SHP77 treated with DMSO at 0.1 percent for 48 hours (cell line): ENCODE measurements around the gene ZNF641.

Source experiments
- DNase-seq: peaks from one replicate; lab custom pipeline; 2025; lab: John Stamatoyannopoulos, UW

The ZNF641 gene

DNA sequence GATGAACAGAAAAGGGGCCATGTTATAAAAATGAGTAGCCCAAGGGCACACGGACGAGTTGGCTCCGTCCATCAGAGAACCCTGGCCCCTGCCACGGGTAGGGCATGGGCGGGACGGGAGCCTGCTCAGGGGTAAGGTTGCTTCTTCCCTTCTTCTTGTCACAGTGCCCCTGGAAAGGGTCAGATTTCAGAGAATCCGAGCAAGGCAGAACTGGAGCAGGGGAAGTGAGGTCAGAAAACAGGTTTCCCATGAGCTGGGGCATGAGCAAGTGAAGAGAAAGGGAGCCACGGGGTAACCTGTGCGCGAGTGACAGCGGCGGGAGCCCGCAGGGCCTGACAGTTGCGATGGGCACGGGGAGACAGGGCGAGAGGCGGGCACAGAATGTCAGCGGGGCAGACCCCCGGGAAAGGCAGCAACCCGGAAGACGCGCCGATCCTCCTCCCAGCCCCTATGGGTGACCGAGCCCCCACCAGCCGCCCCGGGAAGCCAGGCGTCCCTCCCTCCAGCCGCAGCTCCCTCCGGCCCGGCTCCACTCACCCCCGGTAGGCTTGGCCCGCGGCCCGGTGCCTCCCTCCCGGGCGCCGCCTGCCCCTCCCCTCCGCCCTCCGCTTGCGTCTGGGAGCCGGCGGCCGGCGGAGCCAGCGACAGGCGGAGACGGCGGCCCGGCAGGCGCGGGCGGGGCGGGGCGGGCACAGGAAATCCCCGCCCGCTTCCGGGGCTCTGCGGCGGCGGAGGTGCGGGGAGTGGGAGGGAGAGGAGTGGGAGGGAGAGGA lies at the start of gene ZNF641:
ZNF641 (minus strand) TSS at position 671 of the 773 bp plus-strand sequence. CDS start 2,829 bp downstream, outside the sequence.
- DNase-seq, result peak; percentile 20

DNA sequence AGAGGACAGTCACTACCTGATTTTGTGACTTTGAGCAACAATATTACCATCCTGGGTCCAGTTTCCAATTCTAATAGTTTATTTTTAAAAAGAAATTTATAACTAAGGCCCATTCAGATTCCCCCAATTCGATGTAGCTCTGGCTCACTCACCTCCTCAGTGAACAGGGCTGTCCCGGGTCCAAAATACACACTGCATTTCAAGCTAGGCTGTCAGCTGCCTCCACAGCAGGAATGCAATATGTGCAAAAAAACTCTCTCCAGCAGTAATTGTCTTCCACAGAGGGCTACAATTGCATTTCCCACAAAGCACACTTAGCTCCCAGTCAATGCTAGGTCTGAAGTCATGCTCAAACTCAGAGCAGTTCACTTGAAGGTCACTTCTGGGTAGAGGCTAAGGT lies 39.3 kb upstream of the ZNF641 start:
- no peak for DNase-seq

GRCh38 chr12:48389409-48389808 lies 38.7 kb upstream of the ZNF641 start:
- no peak for DNase-seq

DNA sequence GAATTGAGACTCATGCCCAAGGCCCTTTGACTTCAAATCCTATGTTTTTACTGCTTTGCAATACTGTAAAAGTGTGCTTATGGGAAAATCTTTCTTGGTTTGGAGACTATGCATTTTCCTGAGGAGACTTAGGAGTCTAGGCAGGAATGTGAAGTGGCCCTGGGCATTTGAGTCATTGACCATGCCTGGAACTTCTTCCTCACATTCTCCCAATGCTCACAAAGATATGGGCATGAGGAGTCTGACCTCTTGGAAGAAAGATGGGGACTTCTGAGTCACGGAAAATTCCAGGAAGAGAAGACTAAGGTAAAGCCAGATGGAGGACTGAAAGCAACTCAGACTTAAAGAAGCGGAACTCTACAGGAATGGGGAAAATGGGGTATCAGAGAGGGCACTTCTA lies 38.2 kb upstream of the ZNF641 start:
- no peak for DNase-seq

DNA sequence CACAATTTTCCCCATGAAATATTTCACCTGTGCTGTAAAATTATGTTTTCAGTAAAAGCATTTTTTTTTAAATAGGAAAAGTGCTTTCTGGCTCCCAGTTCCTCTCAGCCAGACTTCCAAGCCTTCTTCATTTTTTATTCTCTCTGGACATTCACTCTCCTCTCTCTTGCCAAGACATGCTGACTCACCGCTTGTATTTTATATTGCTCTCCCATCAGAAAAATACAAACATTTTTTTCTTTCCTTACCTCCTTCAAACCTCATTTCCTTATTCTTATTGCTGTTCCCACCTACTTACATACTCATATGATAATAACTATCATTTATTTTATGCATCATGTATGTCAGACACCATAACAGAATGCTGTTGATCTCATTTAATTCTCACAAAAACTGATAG lies 37.7 kb upstream of the ZNF641 start:
- DNase-seq, result no peak

- DNase-seq, result no peak
Observed at GRCh38 chr12:48380596-48380995, 29.9 kb upstream of the ZNF641 start.

DNA sequence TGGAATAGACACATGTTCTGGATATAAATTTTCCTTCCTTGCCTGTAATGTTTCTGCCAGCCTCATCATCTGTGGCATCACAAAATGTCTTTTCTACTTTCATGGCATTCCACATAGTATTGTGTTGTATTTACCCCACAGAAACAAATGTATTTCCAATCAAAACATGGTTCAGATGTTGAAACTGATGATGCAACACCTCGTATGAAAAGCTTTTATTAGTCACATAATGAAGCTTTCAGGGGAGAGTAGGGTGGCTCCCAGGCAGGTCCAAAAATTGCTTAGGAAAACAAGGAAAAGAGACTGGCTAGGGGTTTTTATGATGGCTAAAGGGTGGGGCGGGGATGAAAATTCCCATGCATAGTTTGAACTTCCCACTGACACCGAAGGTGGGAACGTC lies 29.1 kb upstream of the ZNF641 start:
- DNase-seq, result no peak

GRCh38 chr12:48377646-48378045 lies 26.9 kb upstream of the ZNF641 start:
- no peak for DNase-seq

DNA sequence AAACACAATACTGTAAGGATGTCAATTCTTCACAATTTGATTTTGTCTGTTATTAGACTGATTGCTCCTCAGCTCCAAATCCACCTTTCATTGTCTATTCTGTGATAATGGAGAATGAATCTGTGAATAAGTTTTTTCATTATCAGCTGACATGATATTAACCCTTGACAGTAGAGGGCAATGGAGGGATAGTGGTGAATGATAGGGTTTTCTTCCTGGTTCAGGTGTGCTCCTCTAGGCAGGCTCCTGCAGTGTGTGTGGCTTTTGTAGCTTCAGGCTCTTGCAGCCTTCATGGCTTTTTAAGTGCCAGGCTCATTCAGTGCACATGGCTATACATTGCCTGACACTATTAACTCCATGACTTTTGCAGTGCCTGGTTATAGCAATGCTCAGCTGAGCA lies 23.4 kb upstream of the ZNF641 start:
- DNase-seq, result no peak

DNA sequence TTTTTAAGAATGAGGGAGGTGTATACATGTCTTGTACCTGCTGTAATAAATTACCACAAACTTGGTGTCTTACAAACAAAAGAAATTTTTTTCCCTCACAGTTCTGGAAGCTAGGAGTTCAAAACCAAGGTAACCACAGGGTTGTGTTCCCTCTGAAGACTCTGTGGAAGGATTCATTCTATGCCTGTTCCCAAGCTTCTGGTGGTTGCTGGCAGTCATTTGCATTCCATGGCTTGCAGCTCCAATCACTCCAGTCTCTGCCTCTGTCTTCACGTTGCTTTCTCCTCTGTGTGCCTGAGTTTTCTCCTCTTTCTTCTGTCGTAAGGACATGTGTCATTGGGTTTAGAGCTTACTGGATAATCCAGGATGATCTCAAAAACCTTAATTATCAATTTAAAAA lies 15.4 kb upstream of the ZNF641 start:
- no peak for DNase-seq

DNA sequence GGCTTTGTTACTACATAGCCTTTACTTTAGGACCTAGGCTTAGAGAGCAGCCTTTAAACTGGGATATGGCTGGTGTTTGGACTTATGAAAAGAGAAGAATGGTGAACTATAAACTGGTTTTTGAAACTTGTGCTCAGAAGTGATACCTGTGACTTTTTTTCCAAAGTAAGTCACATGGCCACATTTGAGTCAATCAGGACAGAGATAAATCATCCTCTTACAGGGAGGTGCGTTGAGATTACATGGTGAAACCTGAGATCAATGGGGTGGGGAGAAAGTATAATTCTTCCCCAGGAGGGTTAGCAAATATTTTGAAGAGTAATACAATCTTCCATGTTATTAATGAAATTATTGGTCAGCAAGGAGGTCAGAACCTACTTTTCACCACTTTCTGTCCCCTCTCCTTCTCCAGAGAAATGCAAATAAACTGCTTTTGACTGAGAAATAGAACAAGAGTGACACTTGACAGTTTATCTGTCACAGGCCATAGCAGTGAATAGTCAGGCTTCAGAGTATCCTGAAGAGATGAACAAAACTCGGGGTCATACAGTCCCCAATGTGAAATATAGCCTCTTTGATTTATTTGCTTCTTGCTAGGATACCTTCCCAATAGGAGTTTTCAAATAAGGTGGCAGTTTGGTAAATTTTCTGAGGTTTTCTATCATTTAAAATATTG lies 11.1 kb upstream of the ZNF641 start:
- no peak for DNase-seq

GRCh38 chr12:48358937-48359513 lies 8.3 kb upstream of the ZNF641 start:
- no peak for DNase-seq

DNA sequence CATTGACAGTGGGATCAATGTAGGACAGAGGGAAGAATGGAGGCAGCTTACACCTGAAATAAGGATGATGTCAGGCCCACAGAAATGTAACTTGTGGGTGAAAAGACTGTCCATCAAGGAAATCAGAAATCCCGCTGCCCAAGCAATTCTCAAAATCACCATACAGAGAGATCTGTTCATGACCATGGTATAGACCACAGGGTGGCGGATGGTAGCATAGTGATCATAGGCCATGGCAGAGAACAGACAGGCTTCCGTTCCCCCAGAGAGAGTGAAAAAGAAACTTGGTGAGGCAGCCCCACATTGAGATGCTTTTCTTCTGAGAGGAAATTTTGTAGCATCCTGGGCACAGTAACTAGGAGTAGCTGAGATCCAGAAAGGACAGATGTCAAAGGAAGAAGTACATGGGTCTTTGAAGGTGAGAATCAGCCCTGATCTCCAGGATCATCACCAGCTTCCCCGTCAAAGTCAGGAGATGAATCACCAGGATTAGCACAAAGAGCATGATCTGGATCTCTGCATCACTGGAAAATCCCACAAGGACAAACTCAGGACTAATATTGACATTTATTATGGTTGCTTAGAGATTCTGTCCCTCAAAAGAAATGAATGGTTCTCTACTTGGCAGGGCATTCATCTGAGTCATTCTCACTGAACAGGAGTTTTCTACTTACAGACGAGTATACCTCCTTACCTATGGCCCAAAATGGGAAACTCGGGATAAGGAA lies 5.5 kb upstream of the ZNF641 start:
- DNase-seq, result no peak

DNA sequence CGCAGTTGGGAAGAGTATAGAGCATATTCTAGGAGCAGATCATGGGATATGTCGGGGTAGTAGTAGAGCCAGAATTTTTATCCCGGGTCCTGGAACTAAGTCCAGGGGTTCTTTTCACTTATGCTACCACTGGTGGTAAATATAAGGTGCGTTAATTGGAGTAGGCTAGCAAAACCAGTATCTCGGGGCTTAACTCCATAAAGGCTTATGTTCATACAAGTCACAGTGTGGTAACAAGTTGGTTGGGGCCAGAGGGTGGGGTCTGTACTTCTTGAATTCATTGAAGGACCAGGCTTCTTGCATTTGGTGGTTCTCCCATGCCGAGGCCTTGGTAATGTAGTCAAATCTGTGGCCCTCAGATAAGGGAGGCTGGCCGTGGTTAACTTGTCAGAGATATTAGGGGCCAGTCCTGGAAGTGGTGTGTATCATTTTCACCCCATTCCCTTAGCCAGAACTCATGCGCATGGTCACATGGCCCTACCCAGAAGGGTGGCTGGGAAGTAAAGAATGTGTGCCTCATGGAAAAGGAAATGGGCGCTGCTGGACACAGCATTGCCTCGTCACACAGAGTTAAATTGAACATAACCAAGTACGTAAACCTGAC lies 1.5 kb upstream of the ZNF641 start:
- DNase-seq, result no peak

- DNase-seq, result peak; percentile 19
Observed at GRCh38 chr12:48351022-48351708, 446 bp upstream of the ZNF641 start.

GRCh38 chr12:48349471-48349870 lies 1.2 kb downstream of the ZNF641 start:
- no peak for DNase-seq

DNA sequence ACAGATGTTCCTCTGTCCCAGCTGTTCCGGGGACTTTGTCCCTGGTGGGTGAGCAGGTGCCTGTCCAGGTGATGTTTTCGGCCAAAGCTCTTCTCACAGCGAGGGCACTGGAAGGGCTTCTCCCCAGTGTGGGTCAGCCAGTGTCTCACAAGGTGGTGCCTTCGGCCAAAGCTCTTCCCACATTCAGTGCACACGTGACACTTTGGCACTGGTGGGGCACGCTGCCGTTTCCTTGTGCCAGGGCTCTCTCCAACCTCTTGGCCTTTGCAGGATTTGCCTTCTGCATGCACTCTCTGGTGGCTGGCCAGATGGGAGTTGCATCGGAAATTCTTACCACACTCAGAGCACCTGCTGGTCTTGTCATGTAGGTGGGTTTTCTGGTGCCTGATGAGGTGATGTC lies 7.7 kb downstream of the ZNF641 start:
- no peak for DNase-seq

DNA sequence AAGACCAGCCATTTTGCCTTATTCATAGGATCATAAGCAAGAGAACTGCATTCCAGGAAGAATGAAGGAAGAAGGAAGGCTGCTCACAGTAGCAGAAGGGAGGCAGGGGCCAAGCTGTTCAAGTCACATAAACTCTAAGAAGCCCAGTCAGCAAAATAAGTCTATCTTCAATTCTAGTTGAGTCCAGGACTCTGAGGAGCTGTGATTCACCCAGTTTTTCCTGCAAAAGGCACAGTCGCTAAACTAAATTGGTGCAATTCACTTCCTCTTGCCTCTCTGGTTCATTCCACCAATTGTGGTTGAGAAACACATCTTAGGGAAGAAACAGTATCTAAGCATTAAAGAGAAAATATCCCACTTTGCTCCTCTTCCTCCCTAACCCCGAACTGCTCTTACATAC lies 9.8 kb downstream of the ZNF641 start:
- DNase-seq, result no peak

GRCh38 chr12:48339442-48340117 lies 11.1 kb downstream of the ZNF641 start:
- no peak for DNase-seq

DNA sequence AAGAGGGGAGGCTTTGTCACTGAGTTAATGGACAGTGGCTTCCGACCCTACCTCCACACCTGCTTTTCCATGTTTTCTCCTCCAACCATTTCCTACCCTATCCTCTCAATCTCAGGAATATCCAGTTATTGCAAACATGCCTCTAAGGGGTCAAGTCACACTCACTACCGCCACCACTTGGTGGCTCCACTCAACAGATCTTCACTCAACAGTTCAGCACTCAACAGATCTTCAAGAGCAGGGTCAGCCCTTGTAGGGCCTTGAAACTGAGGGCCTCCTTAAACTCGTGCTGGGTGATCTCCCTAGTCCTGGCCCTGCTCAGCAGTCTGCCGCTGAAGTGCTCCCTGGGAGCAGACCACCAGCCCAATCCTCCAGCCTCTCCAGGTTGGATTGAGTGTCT lies 14.2 kb downstream of the ZNF641 start:
- no peak for DNase-seq

GRCh38 chr12:48336061-48336460 lies 14.7 kb downstream of the ZNF641 start:
- no peak for DNase-seq
